MM.1S (cell line): ENCODE results near the gene PCDH9.

Experiments
- DNase-seq: peaks from one replicate; pipeline ENCODE4 v3.0.0-alpha.2; 2015
- H2AFZ ChIP-seq: fragments of 300-600 bp; sonication (generic); 2 replicates; pipeline ENCODE4 v1.6.0; 2016; ENCODE audit warnings: antibody characterized with exemption, low read length
- H3F3A ChIP-seq: fragments of 300-600 bp; sonication (generic); 2 replicates; pipeline ENCODE4 v1.6.1; 2016; ENCODE audit warnings: mild to moderate bottlenecking, antibody characterized with exemption, low read length, moderate library complexity, mixed read lengths; ENCODE audit not compliant: insufficient read depth
- H3K27ac ChIP-seq: fragments of 300-600 bp; sonication (generic); 2 replicates; pipeline ENCODE4 v1.5.1; 2016; ENCODE audit warnings: mild to moderate bottlenecking, low read length
- H3K27me3 ChIP-seq: fragments of 300-600 bp; sonication (generic); replicated peaks from 2 replicates; pipeline ENCODE4 v1.6.0; 2016; ENCODE audit warnings: low read length; ENCODE audit not compliant: insufficient read depth
- H3K36me3 ChIP-seq: fragments of 300-600 bp; sonication (generic); replicated peaks from 2 replicates; pipeline ENCODE4 v1.6.1; 2016; ENCODE audit warnings: mild to moderate bottlenecking, low read length, mixed read lengths; ENCODE audit not compliant: insufficient read depth
- H3K4me1 ChIP-seq: fragments of 300-600 bp; sonication (generic); 2 replicates; pipeline ENCODE4 v1.6.1; 2016; ENCODE audit warnings: low read length, mixed read lengths
- H3K4me2 ChIP-seq: fragments of 300-600 bp; sonication (generic); 2 replicates; pipeline ENCODE4 v1.6.0; 2016; ENCODE audit warnings: low read depth, low read length
- H3K4me3 ChIP-seq: fragments of 300-600 bp; sonication (generic); 2 replicates; pipeline ENCODE4 v1.5.1; 2016; ENCODE audit warnings: low read length, mixed read lengths
- H3K79me2 ChIP-seq: fragments of 300-600 bp; sonication (generic); 2 replicates; pipeline ENCODE4 v1.6.1; 2016; ENCODE audit warnings: mixed run types, low read length, mixed read lengths
- H3K9ac ChIP-seq: fragments of 300-600 bp; sonication (generic); 2 replicates; pipeline ENCODE4 v1.6.1; 2016; ENCODE audit warnings: low read length, mixed read lengths
- H3K9me2 ChIP-seq: fragments of 300-600 bp; sonication (generic); replicated peaks from 2 replicates; pipeline ENCODE4 v1.6.1; 2016; ENCODE audit warnings: mild to moderate bottlenecking, low read length, mixed read lengths; ENCODE audit not compliant: insufficient read depth
- H3K9me3 ChIP-seq: fragments of 300-600 bp; sonication (generic); replicated peaks from 2 replicates; pipeline ENCODE4 v1.6.1; 2016; ENCODE audit warnings: mild to moderate bottlenecking, low read length, mixed read lengths; ENCODE audit not compliant: insufficient read depth
- H4K20me1 ChIP-seq: fragments of 300-600 bp; sonication (generic); 2 replicates; pipeline ENCODE4 v1.6.1; 2016; ENCODE audit warnings: mild to moderate bottlenecking, low read length, moderate library complexity, mixed read lengths; ENCODE audit not compliant: insufficient read depth
- EZH2 ChIP-seq: fragments of 300-600 bp; sonication (generic); optimal IDR thresholded peaks from 2 replicates; pipeline ENCODE3; 2017; ENCODE audit warnings: low read depth, mild to moderate bottlenecking, antibody characterized with exemption, low read length, mixed read lengths
- EZH2phosphoT487 ChIP-seq: fragments of 300-600 bp; sonication (generic); IDR thresholded peaks from 2 replicates; pipeline ENCODE4 v1.6.1; 2018; ENCODE audit warnings: antibody characterized with exemption, low read length
- TF ChIP-seq, protein P1 (sequence below): fragments of 300-600 bp; sonication (generic); IDR thresholded peaks from 2 replicates; pipeline ENCODE4 v1.5.1; 2016; ENCODE audit warnings: antibody characterized with exemption, low read length, mixed read lengths

PCDH9 gene

DNA sequence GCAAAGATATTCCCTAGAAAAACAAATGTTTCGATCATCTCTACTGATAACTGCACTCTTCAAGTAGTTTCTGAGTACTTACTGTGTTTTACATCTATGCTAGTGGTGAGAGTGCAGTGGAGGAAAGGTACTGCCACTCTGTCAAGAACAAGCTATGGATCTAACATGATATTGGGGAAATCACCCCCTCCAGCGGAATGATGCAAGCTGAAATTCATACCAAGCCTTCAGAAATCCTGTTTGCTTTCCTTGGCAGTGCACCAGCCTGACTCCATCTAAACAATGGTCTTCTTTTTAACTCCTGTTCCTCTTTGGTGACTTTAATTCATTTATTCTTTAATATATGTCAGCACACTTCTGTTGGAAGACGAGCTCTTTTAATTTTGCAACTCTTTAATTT lies 238.0 kb downstream of the PCDH9 start:
- Histone ChIP-seq H3F3A (peaks cover 30% of the 10 kb centered on the region), H4K20me1 (no peaks in the 10 kb centered on the region), H3K36me3 (no peaks in the 10 kb centered on the region), H3K9me3 (no peaks in the 10 kb centered on the region), H3K79me2 (no peaks in the 10 kb centered on the region), H3K9ac (no peak overlapping the region), H3K27ac (no peak overlapping the region), H3K4me3 (no peak overlapping the region), H3K9me2 (no peaks in the 10 kb centered on the region), H3K27me3 (no peaks in the 10 kb centered on the region), H3K4me2 (no peak overlapping the region), H3K4me1 (peaks cover 15% of the 10 kb centered on the region), H2AFZ (no peak overlapping the region)
- DNase-seq, result no peak
- TF ChIP-seq EZH2phosphoT487, result no peak
- TF ChIP-seq, protein P1, sequence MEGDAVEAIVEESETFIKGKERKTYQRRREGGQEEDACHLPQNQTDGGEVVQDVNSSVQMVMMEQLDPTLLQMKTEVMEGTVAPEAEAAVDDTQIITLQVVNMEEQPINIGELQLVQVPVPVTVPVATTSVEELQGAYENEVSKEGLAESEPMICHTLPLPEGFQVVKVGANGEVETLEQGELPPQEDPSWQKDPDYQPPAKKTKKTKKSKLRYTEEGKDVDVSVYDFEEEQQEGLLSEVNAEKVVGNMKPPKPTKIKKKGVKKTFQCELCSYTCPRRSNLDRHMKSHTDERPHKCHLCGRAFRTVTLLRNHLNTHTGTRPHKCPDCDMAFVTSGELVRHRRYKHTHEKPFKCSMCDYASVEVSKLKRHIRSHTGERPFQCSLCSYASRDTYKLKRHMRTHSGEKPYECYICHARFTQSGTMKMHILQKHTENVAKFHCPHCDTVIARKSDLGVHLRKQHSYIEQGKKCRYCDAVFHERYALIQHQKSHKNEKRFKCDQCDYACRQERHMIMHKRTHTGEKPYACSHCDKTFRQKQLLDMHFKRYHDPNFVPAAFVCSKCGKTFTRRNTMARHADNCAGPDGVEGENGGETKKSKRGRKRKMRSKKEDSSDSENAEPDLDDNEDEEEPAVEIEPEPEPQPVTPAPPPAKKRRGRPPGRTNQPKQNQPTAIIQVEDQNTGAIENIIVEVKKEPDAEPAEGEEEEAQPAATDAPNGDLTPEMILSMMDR, result no peak
- no peak for TF ChIP-seq EZH2

DNA sequence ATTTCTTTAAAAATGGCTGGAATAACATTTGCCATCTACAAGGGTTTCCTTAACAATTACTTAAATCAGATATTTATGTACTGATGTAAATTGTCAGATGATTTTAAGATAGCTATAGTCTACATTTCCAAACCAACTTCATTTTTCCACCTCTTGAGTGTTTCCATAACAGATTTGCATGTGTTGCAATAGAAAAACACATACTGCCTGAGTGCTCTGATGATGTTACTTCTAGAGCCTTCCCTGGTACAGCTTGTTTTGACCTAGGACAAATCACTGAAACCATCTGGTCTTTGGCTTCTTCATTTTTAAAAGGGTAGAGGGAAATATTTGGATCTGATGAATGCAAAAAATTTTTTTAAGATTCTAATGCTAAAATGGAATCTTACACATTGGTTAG lies 245.9 kb downstream of the PCDH9 start:
- TF ChIP-seq EZH2, result no peak
- TF ChIP-seq, protein P1, result no peak
- TF ChIP-seq EZH2phosphoT487, result no peak
- H3K4me2 ChIP-seq, result no peak overlapping the region
- H3K27ac ChIP-seq, result no peak overlapping the region
- H3K9me2 ChIP-seq, result no peaks in the 10 kb centered on the region
- H4K20me1 ChIP-seq, result no peaks in the 10 kb centered on the region
- no peaks in the 10 kb centered on the region for H3K4me1 ChIP-seq
- no peaks in the 10 kb centered on the region for H3K27me3 ChIP-seq
- H3F3A ChIP-seq, result no peaks in the 10 kb centered on the region
- no peak for DNase-seq
- no peaks in the 10 kb centered on the region for H3K9me3 ChIP-seq
- no peak overlapping the region for H3K4me3 ChIP-seq
- no peak overlapping the region for H2AFZ ChIP-seq
- no peaks in the 10 kb centered on the region for H3K79me2 ChIP-seq
- H3K9ac ChIP-seq, result no peak overlapping the region
- no peaks in the 10 kb centered on the region for H3K36me3 ChIP-seq

- Histone ChIP-seq H3K9me3 (no peaks in the 10 kb centered on the region), H3K9me2 (no peaks in the 10 kb centered on the region), H3K4me2 (no peak overlapping the region), H3K27ac (no peak overlapping the region), H2AFZ (no peak overlapping the region), H3K4me1 (no peaks in the 10 kb centered on the region), H3F3A (no peaks in the 10 kb centered on the region), H3K9ac (no peak overlapping the region), H3K4me3 (no peak overlapping the region), H4K20me1 (no peaks in the 10 kb centered on the region), H3K36me3 (no peaks in the 10 kb centered on the region), H3K27me3 (no peaks in the 10 kb centered on the region), H3K79me2 (no peaks in the 10 kb centered on the region)
- TF ChIP-seq EZH2 (no peak), EZH2phosphoT487 (no peak)
- TF ChIP-seq, protein P1, result no peak
- DNase-seq, result no peak
These were observed 248.2 kb downstream of the PCDH9 start for GRCh38 chr13:66981912-66982311.
